Stomach (tissue), 4 donors: Measurements from ENCODE around the gene IQSEC3.

Source experiments
- CTCF ChIP-seq, 7 experiments: fragments of 450-650 bp in 4 of 7; fragments of 200-600 bp in 3 of 7; sonication (generic) in 3 of 7; IDR thresholded peaks; one replicate each; pipeline ENCODE4 v1.5.1; 2016 to 2019; ENCODE audit warnings: antibody characterized with exemption in 7 of 7, control low read depth in 2 of 7, mild to moderate bottlenecking in 1 of 7
- POLR2A ChIP-seq, 4 donors: fragments of 450-650 bp; IDR thresholded peaks; one replicate each; pipeline ENCODE4 v1.6.1; 2016; ENCODE audit warnings: antibody characterized with exemption in 4 of 4, control low read depth in 2 of 4, mild to moderate bottlenecking in 1 of 4, moderate library complexity in 1 of 4
- POLR2AphosphoS5 ChIP-seq, 3 donors: sonication (generic); formaldehyde crosslinking; IDR thresholded peaks; one replicate each; pipeline ENCODE4 v1.6.1; 2016; ENCODE audit warnings: antibody characterized with exemption in 3 of 3

GRCh38 chr12:219891-220352, 153.4 kb downstream of the IQSEC3 start:
- TF ChIP-seq POLR2A (IDR thresholded peaks at IDR 0.05) (no peak), CTCF (IDR thresholded peaks at IDR 0.05) (peak in 5 of 7 experiments; percentile 21 to 58 (median 34)), POLR2AphosphoS5 (IDR thresholded peaks at IDR 0.05) (no peak)
